Glomerular endothelial cell (primary cell): ENCODE measurements around the gene IKZF4. TPM values are rescaled to one million over a fixed set of nuclear protein-coding genes. Genes with fewer than 3 reads are reported as not detected.
"Not testable (repeated sequence)": the region's sequence is repeated elsewhere in the genome, so short reads cannot be mapped to it uniquely, and the experiment has no call there.

Experiments
- DNase-seq: peaks from one replicate; pipeline ENCODE4 v3.0.0-alpha.2; 2011; ENCODE audit warnings: low read depth, low spot score; ENCODE audit errors: extremely low read depth
- total RNA-seq: library from RNA; depleted of rRNA; stranded (reverse); fragments of >200 nt; gene quantifications from 2 replicates; pipeline ENCODE4 v1.2.3, GENCODE V29; 2015

The IKZF4 gene
- total RNA-seq, result 1.8 and 4.9 TPM in 2 replicates

DNA sequence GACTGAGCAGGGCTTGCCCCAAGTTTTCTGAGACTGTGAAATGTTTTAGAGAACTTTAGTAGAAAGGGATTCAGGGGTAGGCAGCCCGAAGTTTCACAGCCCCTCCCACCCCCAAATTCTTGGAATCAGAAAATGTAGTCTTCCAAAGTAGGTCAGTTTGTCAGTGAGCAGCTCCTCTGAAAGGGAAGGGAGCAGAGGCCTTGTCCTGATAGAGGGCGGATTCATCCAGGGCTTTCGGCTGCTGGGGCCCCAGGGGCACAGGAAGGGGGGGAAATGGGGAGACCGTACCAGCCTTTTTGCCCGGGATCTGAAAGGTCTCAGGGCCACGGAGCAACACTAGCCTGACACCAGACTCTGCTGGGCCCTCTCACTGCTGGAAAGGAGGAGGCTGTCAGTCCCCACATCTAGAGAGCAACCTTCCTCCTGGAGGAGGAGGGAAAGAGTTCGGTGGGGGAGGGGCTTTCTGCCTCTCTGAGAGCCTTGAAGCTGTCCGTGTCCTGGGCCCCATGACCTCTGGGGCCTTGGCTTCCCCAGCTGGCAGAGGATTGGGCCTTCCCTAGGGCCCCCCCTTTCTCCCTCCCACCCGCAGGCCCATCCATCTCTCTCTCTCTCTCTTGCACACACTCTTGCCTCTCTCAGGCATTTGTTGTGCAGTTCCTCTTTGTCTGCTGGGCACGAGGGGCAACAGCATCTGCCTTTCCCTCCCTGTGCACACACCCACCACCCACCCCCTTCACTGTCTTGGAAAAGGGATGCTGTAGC, at the start of gene IKZF4:
Gene IKZF4 (plus strand): TSS at position 621 of the 762 bp plus-strand sequence. CDS start 451 bp downstream, outside the sequence.
- no peak for DNase-seq

DNA sequence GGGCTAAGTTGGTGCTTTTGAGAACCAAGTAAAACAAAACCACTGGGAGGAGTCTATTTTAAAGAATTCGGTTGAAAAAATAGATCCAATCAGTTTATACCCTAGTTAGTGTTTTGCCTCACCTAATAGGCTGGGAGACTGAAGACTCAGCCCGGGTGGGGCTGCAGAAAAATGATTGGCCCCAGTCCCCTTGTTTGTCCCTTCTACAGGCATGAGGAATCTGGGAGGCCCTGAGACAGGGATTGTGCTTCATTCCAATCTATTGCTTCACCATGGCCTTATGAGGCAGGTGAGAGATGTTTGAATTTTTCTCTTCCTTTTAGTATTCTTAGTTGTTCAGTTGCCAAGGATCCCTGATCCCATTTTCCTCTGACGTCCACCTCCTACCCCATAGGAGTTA, 48.8 kb upstream of the IKZF4 start:
- no peak for DNase-seq

DNA sequence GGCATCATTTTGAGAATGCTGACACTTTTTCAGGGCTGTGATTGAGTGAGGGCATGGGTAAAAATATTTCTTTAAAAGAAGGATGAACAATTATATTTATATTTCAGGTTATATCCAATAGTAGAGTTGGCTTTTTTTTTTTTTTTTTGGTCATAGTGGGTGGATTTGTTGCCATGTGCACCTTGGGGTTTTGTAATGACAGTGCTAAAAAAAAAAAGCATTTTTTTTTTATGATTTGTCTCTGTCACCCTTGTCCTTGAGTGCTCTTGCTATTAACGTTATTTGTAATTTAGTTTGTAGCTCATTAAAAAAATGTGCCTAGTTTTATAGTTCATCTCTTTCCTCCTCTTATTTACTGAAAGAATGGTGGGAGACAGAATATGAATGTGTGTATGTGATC, 48.4 kb upstream of the IKZF4 start:
- DNase-seq, result no peak

DNA sequence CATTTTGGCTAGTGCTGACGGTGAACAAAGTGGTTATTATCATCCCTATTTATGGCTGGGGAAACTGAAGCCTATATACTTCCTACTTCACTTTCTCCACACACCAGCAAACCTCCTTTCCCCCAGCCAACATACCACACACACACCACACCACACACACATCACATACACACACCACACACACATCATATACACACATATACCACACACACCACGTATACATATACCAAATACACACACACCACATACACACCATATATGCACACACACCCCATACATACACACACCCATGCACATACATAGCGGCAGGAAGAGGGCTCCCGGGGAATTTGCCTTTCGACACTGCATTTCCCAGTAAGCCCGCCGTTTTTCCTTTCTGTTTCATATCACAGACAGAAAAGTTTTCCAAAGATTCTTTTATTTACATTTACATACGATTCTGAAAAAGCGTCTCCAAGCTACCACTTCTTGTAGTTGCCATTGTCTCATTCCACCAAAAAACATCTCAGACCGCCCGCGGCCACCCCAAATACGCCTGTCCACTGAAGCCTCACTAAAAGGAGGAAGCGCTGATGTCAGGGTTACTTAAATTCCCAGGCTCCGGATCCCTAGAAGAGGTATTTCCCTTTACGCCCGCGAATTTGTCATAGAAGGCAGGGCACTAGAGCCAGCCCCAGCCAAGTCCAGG, 47.8 kb upstream of the IKZF4 start:
- DNase-seq, result no peak

DNA sequence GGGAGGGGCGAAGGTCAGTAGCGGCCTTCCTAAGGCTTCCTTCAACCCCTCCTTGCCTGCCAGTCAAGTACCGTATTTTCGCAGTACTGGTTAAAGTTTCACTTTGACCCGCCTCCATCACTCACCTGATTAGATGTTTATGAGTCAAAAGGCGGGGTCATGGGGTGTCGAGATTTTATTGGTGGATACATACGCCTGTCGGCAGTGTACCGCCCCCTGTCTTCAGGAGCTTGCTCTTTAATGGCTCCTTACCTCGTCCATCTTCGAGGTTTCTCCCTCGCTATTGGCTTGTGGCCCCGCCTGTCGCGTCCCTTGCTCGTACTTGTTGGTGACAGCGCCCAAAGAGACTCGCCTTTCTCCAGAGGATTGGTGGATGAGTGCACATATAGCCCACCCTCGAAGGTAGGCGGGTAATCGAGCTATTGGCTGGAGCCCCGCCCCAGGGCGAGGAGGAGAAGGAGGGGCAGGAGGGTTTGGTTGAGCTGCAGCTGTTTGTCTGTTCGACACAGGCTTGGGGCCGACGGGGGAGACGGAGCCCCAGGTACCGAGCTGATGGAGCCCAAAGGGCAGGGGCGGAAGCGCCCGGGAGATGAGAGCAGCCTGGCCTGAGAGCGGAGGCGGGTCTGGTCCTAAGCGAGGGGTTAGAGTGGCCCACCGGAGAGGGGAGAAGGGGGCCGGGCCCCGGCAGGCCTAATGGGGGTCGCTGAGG, 47.1 kb upstream of the IKZF4 start, which contains the start of gene RAB5B:
Gene RAB5B (plus strand): TSS at position 480 of the 709 bp plus-strand sequence. CDS start 12,883 bp downstream, outside the sequence.
- peak; percentile 99 for DNase-seq

DNA sequence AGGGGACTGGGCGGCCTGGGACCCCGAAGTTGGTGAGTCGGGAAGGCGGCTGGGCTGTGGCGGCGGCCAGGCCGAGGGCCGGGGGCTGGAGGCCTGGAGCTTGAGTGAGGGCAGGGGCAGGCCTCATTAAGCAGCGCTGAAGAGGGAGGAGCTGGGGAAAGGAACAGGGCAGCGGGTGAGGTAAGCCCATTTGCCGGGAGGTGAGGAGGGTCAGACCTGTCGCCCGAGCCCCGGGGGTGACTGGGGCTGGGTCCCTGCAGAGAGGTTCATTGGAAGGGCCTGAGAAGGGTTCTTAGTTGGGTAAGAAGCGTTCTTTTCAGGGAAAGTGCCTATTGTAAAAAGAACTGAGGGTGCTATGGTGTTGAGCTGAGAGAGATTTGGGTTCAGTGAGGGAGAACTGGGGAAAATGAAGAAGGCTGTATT, 46.5 kb upstream of the IKZF4 start:
- DNase-seq, result no peak

DNA sequence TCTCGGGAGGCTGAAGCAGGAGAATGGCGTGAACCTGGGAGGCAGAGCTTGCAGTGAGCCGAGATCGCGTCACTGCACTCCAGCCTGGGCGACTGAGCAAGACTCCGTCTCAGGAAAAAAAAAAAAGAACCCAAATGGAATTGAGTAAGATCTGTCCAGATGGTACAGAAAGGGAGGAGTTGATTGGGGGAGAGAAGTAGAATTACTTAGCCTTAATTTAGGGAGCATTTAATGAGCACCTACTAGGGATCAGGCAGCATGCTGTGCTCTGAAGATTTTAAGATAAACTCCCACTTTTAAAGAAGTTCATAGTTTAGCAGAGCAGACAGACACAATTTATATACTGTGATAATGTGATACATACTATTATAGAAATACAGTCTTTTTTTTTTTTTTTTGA, 42.5 kb upstream of the IKZF4 start:
- no peak for DNase-seq

DNA sequence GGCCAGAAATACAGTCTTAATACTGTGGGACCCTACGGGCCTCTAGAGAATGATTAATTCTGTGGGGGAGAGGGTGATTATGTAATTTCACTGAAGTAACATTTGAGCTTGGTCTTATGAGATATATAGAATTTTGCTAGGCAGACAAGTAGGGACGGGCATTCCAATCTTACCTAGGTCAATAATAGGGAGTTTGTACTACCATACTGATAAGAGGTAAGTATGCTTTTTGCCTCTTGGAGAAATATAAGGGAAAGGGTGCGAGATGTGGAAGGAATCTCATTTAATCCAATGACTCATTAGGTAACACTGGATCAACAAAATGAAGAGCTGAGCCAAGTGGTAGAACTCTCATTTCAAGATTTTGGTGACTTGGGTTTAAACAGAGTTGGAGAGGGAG, 41.8 kb upstream of the IKZF4 start:
- no peak for DNase-seq

DNA sequence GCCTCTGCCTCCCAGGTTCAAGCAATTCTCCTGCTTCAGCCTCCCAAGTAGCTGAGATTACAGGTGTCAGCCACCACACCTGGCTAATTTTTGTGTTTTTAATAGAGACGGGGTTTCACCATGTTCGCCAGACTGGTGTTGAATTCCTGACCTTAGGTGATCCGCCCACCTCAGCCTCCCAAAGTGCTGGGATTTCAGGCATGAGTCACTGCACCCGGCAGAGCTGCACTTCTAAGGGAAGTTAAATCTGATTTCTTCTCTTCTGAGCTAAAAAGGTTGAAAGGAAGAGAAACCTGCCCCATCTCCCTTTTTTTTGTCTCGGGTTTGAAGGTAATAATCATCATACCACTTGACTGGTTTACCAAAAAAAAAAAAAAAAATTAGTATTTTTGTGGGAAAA, 39.0 kb upstream of the IKZF4 start:
- DNase-seq, result not testable (repeated sequence)

DNA sequence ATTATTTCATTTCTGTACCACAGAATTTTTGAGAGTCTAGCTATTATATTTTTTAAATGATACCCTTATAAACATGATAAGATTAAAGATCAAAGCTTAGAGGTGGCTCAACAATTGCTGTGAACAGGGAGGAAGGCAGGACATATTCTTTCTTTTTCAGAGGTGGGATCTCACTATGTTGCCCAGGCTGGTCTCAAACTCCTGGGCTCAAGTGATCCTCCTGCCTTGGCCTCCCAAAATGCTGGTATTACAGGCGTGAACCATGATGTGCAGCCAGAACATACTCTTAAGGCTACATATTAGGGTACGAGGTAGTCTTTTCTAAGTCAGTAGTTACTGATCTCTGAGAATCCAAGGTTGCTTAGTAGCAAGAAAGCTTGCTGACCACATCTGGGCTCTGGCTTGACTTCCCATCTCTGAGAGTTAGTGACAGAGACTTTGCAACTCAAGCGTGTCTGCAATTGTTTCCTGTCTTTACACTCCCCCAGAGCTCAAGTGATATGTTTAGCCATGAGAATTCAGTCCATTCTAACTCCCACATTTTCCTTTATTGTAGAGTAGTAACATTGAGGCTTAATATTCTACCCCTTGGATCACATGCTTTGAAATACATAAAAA, 38.4 kb upstream of the IKZF4 start:
- DNase-seq, result no peak

DNA sequence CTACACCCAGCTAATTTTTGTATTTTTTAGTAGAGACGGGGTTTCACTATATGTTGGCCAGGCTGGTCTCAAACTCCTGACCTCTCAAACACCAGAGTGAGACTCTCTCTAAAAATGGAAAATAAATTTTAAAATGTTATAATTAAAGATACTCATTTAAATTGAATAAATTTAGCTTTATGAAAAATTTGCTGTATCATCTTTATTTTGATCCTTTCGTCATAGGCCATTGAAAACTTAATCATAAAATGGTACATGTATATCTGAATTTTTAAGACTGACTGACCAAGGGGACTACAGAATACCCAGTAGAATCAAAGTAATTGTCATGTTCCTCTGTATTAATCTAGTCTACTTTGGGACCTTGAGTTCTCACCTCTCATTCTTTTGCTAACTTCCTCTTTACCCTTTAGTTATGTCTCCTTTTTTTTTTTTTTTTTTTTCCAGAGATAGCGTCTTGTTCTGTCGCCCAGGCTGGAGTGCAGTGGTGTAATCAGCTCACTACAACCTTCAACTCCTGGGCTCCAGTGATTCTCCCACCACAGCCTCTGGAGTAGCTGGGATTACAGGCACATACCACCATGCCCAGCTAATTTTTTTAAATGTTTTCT, 37.5 kb upstream of the IKZF4 start:
- no peak for DNase-seq

DNA sequence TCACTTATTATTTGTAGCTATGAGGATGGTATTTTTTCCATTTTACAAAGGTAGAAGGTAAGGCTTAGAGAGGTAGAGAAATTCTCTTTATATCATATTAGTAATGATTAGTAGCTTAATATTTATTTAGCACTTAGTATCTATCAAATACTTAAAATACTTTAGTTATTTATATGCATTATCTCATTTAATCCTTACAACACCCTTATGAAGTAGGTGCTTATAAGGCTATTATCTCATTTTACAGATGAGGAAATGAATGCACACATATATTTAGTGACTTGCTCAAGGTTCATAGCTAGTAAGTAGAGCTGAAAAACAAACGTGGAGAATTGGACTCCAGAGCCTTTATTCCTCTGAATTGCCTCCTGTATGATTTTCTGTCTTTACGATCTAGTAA, 36.0 kb upstream of the IKZF4 start:
- DNase-seq, result no peak

DNA sequence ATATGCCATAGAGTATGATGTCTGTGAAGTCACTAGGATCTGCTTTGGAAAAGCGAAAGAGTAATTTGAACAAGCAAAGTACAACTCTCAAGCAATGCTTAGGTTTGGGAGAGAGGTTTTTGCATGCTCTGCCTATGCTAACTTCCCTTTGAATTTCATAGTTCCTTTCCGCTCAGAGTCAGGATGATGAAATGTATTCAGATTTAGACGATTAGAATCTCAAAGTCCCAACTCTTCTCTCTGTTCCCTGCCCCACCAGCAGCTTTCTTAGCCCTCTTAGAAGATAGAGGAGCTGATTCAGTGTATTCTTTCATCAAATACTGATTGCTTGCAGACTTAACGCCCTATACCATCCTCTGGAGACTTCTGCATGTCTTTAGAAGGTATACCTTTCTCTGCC, 35.5 kb upstream of the IKZF4 start:
- DNase-seq, result no peak

DNA sequence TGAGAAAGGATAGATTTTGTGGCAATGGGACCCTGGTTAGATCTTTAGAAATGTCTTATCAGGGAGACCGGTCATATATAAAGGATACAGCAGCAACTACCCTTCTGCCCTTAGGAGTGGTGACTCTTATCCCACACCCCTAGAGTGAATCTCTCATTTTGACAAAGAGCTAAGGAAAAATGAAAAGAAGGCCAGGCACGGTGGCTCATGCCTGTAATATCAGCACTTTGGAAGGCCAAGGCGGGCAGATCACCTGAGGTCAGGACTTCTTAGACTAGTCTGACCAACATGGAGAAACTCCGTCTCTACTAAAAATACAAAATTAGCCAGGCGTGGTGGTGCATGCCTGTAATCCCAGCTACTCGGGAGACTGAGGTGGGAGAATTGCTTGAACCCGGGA, 34.9 kb upstream of the IKZF4 start:
- not testable (repeated sequence) for DNase-seq

DNA sequence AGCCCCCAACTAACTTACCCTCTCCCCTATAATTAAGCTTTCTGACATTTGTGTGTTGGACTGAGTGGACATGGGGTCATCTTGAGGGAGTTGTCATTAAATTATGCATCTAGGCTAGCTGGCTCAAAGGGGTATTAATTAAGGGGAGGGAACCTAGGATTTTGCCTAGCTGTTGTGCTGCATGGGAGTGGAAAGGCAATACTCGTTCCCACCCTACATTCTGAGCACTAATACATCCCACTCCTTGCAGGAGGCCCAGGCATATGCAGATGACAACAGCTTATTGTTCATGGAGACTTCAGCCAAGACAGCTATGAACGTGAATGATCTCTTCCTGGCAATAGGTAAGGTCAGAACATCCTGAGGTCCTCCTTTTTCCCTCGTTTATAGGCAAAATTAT, 29.7 kb upstream of the IKZF4 start:
- no peak for DNase-seq

DNA sequence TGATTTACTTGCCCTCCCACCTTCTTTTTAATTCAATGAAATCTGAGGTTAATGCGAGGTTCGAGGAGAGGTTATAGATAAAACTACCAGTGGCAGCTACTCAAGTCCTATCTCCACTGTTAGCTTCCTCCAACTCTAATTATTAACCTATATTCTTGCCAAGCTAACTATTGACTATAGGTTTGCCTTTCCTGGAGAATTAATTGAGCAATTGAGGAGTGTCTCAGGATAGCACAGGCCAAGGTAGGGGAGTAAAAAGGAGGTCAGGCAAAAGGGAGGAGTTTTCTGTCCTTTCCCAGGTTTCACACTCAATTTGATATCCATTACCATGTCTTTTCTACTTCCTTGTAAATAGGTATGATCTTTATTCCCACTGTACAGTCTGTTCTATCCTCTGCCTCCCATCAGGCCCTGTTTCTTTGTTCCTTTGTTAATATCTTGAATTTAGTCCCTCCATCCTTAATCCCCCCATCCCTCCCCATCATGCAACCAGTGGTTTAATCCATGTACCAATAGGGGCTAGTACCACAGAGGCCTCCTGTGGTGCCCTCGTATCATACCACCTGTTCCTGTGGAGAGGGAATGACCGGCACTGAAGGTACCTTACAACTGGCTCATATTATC, 27.5 kb upstream of the IKZF4 start:
- no peak for DNase-seq

DNA sequence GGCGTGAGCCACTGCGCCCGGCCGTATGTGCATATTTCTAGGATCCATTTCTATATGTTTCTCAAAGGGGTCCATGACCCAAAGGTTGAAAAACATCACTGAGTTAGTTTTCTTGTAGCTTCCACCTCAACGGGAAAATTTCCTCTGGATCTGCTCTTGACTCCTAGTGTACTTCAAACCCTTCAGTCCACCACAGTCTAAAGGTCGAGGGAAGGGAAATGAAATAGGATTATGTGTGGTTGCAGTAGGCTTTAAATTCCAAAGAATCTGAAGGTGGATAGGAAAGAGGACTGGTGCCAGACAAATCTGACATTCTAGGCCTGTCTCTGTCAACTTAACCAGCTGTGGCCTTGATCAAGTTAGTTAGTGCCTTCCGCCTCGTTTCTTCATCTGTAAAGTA, 25.5 kb upstream of the IKZF4 start:
- no peak for DNase-seq

DNA sequence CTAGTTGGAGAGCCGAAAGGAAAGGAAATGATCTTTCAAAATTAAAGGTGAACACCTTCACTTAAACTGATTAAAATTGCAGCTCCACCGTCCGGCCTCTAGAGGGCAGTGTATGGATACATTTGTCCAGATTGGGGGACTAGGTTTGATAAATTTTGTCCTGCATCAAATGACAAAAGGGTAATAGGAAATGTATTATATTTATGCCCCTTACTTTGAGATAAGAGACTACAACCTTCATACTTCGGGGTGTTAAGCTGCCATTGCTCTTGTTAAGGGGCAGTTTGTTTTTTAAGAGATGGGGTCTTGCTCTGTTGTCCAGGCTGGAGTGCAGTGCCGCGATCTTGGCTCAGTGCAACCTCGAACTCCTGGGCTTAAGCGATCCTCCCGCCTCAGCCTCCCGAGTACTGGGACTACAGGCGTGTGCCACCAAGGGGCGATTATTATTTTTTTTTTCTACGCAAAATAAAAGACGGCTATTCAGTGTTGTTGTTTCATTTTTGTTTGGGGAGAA, 24.6 kb upstream of the IKZF4 start:
- DNase-seq, result no peak

DNA sequence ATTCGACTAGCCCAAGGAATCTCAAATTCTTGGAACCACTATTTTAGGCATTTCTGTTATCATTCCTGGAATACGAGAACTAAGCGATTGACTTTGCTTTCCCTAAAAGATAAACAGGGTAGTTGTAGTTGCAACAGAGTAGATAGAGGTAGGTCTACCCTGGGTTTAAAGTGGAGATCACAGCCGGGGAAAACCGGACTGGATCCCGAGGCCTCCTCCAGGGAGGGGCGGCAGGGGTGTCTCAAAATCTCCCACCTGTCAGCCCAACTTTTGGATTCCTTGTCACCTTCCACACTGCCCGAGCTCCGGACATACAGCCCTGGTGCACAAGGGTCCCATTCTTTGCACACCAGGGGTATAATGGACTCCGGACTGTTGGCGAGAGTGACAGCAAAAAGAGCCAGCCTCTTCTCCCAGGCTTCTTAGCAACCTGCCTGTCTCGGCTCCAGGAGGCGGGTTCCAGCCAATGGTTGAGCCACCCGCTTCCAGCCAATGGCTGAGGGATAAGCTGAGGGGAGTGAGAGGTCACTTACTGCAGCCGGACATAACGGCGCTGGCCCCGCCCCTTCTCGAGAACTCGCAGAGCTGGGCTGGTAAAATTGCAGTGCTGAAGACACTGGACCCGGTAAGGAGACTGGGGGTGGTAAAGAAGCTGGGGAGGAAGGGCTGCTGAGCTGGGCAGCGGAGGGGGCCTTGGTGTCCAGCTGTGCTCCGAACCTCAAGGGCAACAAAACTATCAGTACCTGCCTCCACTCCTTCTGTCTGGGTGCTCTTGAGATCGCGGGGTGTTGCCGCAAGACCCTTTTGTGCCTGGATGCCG, 23.9 kb upstream of the IKZF4 start, which contains the start of gene SUOX:
Gene SUOX (plus strand): TSS at position 562 of the 820 bp plus-strand sequence. CDS start 4,946 bp downstream, outside the sequence.
- DNase-seq, result peak; percentile 78
